IPS-18c (cell line): ENCODE results near the gene FCER1A.
"Not testable (repeated sequence)": the region's sequence is repeated elsewhere in the genome, so short reads cannot be mapped to it uniquely, and the experiment has no call there.

Source experiments
- H3K4me3 ChIP-seq: 2 replicates; pipeline ENCODE4 v1.7.0; 2013; ENCODE audit warnings: low read depth, mild to moderate bottlenecking, low read length, moderate library complexity; ENCODE audit not compliant: insufficient read depth
- H3K9me3 ChIP-seq: one replicate; pipeline ENCODE4 v1.6.1; 2013; ENCODE audit warnings: mild to moderate bottlenecking, low read length, moderate library complexity; ENCODE audit not compliant: control insufficient read depth, insufficient read depth

The FCER1A gene

GRCh38 chr1:159338018-159338417, 35.9 kb downstream of the FCER1A start:
- no peak overlapping the region for H3K4me3 ChIP-seq
- no peaks in the 10 kb centered on the region for H3K9me3 ChIP-seq

- H3K4me3 ChIP-seq: no peak overlapping the region
- no peaks in the 10 kb centered on the region for H3K9me3 ChIP-seq
Observed at GRCh38 chr1:159339536-159339935, 37.4 kb downstream of the FCER1A start.

DNA sequence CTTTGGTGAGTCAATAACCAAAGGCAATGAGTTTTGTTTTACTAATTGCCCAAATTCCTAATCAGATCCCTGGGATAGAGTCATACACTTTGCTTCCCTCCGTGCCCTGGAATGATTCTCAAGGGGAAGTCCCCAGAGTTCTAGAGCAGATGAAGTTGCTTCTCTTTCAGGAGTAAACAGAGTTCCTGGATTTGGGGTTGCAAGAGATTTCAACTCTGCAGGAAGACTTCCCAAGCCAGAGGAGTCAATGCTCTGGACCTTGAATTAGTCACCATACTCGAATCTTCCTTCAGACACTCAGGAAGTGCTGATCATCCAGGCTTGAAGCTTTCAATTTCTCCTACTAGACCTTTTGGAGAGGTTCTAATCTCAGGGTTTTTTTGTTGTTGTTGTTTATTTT, 39.6 kb downstream of the FCER1A start:
- Histone ChIP-seq H3K4me3 (no peak overlapping the region), H3K9me3 (no peaks in the 10 kb centered on the region)

- no peak overlapping the region for H3K4me3 ChIP-seq
- no peaks in the 10 kb centered on the region for H3K9me3 ChIP-seq
Observed at GRCh38 chr1:159342761-159343425, 40.8 kb downstream of the FCER1A start.

GRCh38 chr1:159349374-159349773, 47.2 kb downstream of the FCER1A start:
- not testable (repeated sequence) for H3K4me3 ChIP-seq

DNA sequence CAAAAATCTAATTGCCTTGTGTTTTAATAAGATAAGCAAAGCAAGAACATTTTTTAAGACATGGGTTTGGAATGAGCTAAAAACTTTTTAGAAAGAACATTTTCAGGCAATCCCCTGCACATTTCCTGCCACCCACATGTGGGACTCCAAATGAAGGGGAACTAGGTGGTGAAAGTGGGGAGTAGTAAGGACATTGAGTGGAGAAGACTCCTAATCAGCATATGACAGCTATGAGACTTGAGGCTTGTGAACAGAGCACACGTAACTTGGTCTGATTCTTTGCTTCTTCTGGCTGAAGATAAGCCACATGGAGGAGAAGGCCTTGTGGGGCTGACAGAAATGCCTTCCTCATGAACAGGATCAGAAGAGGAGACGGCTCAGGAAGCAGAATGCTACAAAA, 50.3 kb downstream of the FCER1A start:
- no peak overlapping the region for H3K4me3 ChIP-seq
- no peaks in the 10 kb centered on the region for H3K9me3 ChIP-seq

More at GRCh38 chr1:159349374-159349773, 47.2 kb downstream of the FCER1A start:
- not testable (repeated sequence) for H3K9me3 ChIP-seq
